HEK293 (cell line): Measurements from ENCODE around the gene DOCK9.

ENCODE experiments used
- CTCF ChIA-PET: fragments of 350-600 bp; formaldehyde crosslinking; extraction: SDS; loops from one replicate; lab custom pipeline; 2021; ENCODE audit warnings: antibody characterized with exemption; lab: Yijun Ruan, JAX
- POLR2A ChIA-PET: fragments of 300-600 bp; formaldehyde crosslinking; extraction: SDS; loops from one replicate; lab custom pipeline; 2020; ENCODE audit warnings: antibody characterized with exemption, inconsistent platforms; lab: Yijun Ruan, JAX
- H3K27ac ChIP-seq: fragments of 200-500 bp; sonication (Bioruptor generic); 2 replicates; pipeline ENCODE4 v1.5.1; 2014; ENCODE audit warnings: low read depth, low read length, control low read depth, inconsistent platforms; ENCODE audit errors: extremely low read depth
- H3K36me3 ChIP-seq, 2 experiments: fragments of 200-500 bp in 1 of 2; sonication (Bioruptor generic) in 1 of 2; 1 replicate in 1 of 2; 2 replicates in 1 of 2; pipeline ENCODE4 v1.5.1; 2014 to 2017; ENCODE audit warnings: inconsistent platforms in 2 of 2, low read length in 2 of 2; ENCODE audit not compliant: control insufficient read depth in 2 of 2, insufficient read depth in 1 of 2
- H3K4me1 ChIP-seq: fragments of 200-500 bp; sonication (Bioruptor generic); 2 replicates; pipeline ENCODE4 v1.5.1; 2014; ENCODE audit warnings: mild to moderate bottlenecking, low read length, inconsistent platforms; ENCODE audit not compliant: control insufficient read depth, insufficient read depth
- H3K4me3 ChIP-seq: 2 replicates; pipeline ENCODE4 v1.5.1; 2011; ENCODE audit warnings: low read depth, mild to moderate bottlenecking, control low read depth, low read length, moderate library complexity
- H3K9me3 ChIP-seq: fragments of 200-500 bp; sonication (Bioruptor generic); 2 replicates; pipeline ENCODE4 v1.5.1; 2014; ENCODE audit warnings: low read depth, low read length, inconsistent platforms; ENCODE audit not compliant: control insufficient read depth, insufficient read depth
- GFI1B ChIP-seq: fragments of 450-650 bp; formaldehyde crosslinking; IDR thresholded peaks from 2 replicates; pipeline ENCODE4 v1.5.1; 2016; ENCODE audit warnings: missing biosample characterization, missing genetic modification characterization
- KLF10 ChIP-seq: fragments of 450-650 bp; IDR thresholded peaks from 2 replicates; pipeline ENCODE4 v1.5.1; 2018; ENCODE audit warnings: missing biosample characterization, mild to moderate bottlenecking, missing genetic modification characterization
- KLF17 ChIP-seq: fragments of 450-650 bp; formaldehyde crosslinking; IDR thresholded peaks from 2 replicates; pipeline ENCODE4 v1.5.1; 2016; ENCODE audit warnings: missing biosample characterization, missing genetic modification characterization
- KLF7 ChIP-seq: fragments of 450-650 bp; formaldehyde crosslinking; IDR thresholded peaks from 2 replicates; pipeline ENCODE4 v1.5.1; 2016; ENCODE audit warnings: missing biosample characterization, missing genetic modification characterization, borderline replicate concordance
- KLF9 ChIP-seq: fragments of 450-650 bp; formaldehyde crosslinking; IDR thresholded peaks from 2 replicates; pipeline ENCODE4 v1.5.1; 2016; ENCODE audit warnings: missing biosample characterization, missing genetic modification characterization, low read depth
- RBAK ChIP-seq: fragments of 450-650 bp; formaldehyde crosslinking; IDR thresholded peaks from 2 replicates; pipeline ENCODE4 v1.5.1; 2016; ENCODE audit warnings: missing biosample characterization, missing genetic modification characterization
- SCRT2 ChIP-seq: fragments of 450-650 bp; formaldehyde crosslinking; IDR thresholded peaks from 2 replicates; pipeline ENCODE4 v1.5.1; 2016; ENCODE audit warnings: missing biosample characterization, missing genetic modification characterization
- ZBTB10 ChIP-seq: fragments of 450-650 bp; formaldehyde crosslinking; IDR thresholded peaks from 2 replicates; pipeline ENCODE4 v1.5.1; 2016; ENCODE audit warnings: missing biosample characterization, missing genetic modification characterization
- ZBTB17 ChIP-seq: fragments of 450-650 bp; formaldehyde crosslinking; IDR thresholded peaks from 2 replicates; pipeline ENCODE4 v1.5.1; 2016; ENCODE audit warnings: missing biosample characterization, missing genetic modification characterization
- ZBTB48 ChIP-seq: fragments of 450-650 bp; formaldehyde crosslinking; IDR thresholded peaks from 2 replicates; pipeline ENCODE4 v1.5.1; 2016; ENCODE audit warnings: missing biosample characterization, missing genetic modification characterization
- ZFP37 ChIP-seq: fragments of 450-650 bp; formaldehyde crosslinking; IDR thresholded peaks from 2 replicates; pipeline ENCODE4 v1.5.1; 2016; ENCODE audit warnings: missing biosample characterization, missing genetic modification characterization
- ZNF114 ChIP-seq: fragments of 450-650 bp; formaldehyde crosslinking; IDR thresholded peaks from 2 replicates; pipeline ENCODE4 v1.5.0; 2017; ENCODE audit warnings: missing biosample characterization, missing genetic modification characterization
- ZNF2 ChIP-seq: fragments of 450-650 bp; formaldehyde crosslinking; IDR thresholded peaks from 2 replicates; pipeline ENCODE4 v1.5.1; 2016; ENCODE audit warnings: missing biosample characterization, missing genetic modification characterization
- ZNF239 ChIP-seq: fragments of 450-650 bp; formaldehyde crosslinking; IDR thresholded peaks from 2 replicates; pipeline ENCODE4 v1.5.1; 2016; ENCODE audit warnings: missing biosample characterization, missing genetic modification characterization
- ZNF274 ChIP-seq, 2 experiments: fragments of 200-500 bp in 1 of 2; fragments of 450-650 bp in 1 of 2; sonication (Bioruptor generic) in 1 of 2; formaldehyde crosslinking in 1 of 2; IDR thresholded peaks; 2 replicates each; pipeline versions ENCODE4 v1.5.1 to v1.6.1; 2014 to 2016; ENCODE audit warnings: borderline replicate concordance in 1 of 2, inconsistent platforms in 1 of 2, low read length in 1 of 2, missing biosample characterization in 1 of 2, missing genetic modification characterization in 1 of 2
- ZNF311 ChIP-seq: fragments of 450-650 bp; formaldehyde crosslinking; IDR thresholded peaks from 2 replicates; pipeline ENCODE4 v1.5.1; 2017; ENCODE audit warnings: missing biosample characterization, missing genetic modification characterization, borderline replicate concordance
- ZNF335 ChIP-seq: fragments of 450-650 bp; formaldehyde crosslinking; conservative IDR thresholded peaks from 2 replicates; pipeline ENCODE4 v1.5.1; 2016; ENCODE audit warnings: missing biosample characterization, missing genetic modification characterization
- ZNF426 ChIP-seq: fragments of 450-650 bp; formaldehyde crosslinking; IDR thresholded peaks from 2 replicates; pipeline ENCODE4 v1.5.1; 2017; ENCODE audit warnings: missing biosample characterization, missing genetic modification characterization, mild to moderate bottlenecking, inconsistent platforms, moderate library complexity
- ZNF473 ChIP-seq: fragments of 450-650 bp; formaldehyde crosslinking; IDR thresholded peaks from 2 replicates; pipeline ENCODE4 v1.5.1; 2017; ENCODE audit warnings: missing biosample characterization, missing genetic modification characterization
- ZNF544 ChIP-seq: fragments of 450-650 bp; formaldehyde crosslinking; IDR thresholded peaks from 2 replicates; pipeline ENCODE4 v1.5.0; 2017; ENCODE audit warnings: missing biosample characterization, missing genetic modification characterization
- ZNF555 ChIP-seq: fragments of 450-650 bp; formaldehyde crosslinking; conservative IDR thresholded peaks from 2 replicates; pipeline ENCODE4 v1.5.1; 2017; ENCODE audit warnings: missing biosample characterization, mild to moderate bottlenecking, missing genetic modification characterization, inconsistent platforms
- ZNF558 ChIP-seq: fragments of 450-650 bp; formaldehyde crosslinking; IDR thresholded peaks from 2 replicates; pipeline ENCODE4 v1.5.1; 2016; ENCODE audit warnings: missing biosample characterization, missing genetic modification characterization
- ZNF600 ChIP-seq: fragments of 450-650 bp; formaldehyde crosslinking; IDR thresholded peaks from 2 replicates; pipeline ENCODE4 v1.5.1; 2016; ENCODE audit warnings: missing biosample characterization, missing genetic modification characterization
- ZNF621 ChIP-seq: fragments of 450-650 bp; formaldehyde crosslinking; IDR thresholded peaks from 2 replicates; pipeline ENCODE4 v1.5.1; 2017; ENCODE audit warnings: missing biosample characterization, missing genetic modification characterization
- ZNF623 ChIP-seq: fragments of 450-650 bp; formaldehyde crosslinking; IDR thresholded peaks from 2 replicates; pipeline ENCODE4 v1.5.1; 2016; ENCODE audit warnings: missing biosample characterization, missing genetic modification characterization
- ZNF624 ChIP-seq: fragments of 450-650 bp; formaldehyde crosslinking; IDR thresholded peaks from 2 replicates; pipeline ENCODE4 v1.5.1; 2017; ENCODE audit warnings: missing biosample characterization, missing genetic modification characterization
- ZSCAN23 ChIP-seq: fragments of 450-650 bp; formaldehyde crosslinking; IDR thresholded peaks from 2 replicates; pipeline ENCODE4 v1.5.1; 2016; ENCODE audit warnings: missing biosample characterization, missing genetic modification characterization
- ZSCAN5A ChIP-seq: fragments of 450-650 bp; formaldehyde crosslinking; IDR thresholded peaks from 2 replicates; pipeline ENCODE4 v1.5.1; 2016; ENCODE audit warnings: missing biosample characterization, missing genetic modification characterization

The DOCK9 gene

GRCh38 chr13:99004978-99005377, 27.1 kb upstream of the DOCK9 start:
- CTCF ChIA-PET: interaction anchor here (0.6 kb wide), 1 partner anchor 1975 kb away, joined by 3 read pairs; no protein-coding TSS in a partner anchor
- H3K27ac ChIP-seq: no peak overlapping the region

DNA sequence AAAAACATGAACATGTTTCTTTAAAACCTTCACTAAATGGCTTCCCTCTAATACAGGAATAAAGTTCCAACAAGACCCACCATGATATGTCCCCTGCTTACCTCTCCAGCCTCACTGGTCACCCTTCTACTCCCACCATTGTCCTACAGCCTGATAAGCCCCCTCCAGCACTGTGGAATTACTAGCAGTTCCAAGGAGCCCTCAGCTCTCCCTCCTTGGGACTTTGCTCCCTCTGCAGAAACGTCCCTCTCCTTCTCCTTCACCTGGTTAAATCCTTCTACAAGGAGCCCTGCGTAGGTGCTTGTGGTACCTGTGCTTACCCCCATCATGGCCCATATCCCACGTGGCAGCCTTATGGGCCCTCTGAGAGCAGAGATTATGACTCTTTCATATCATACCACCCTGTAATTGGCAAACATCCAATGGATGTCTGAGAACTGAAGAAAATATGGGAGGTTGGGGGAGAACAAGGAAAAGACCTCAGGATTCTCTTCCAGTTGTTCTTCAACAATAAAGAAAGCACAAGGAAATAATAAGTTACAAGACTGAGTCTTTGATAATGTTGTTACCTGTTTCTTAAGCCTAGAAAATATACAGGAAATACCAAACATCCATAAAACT, 26.1 kb upstream of the DOCK9 start:
- Histone ChIP-seq H3K4me1 (peaks cover 8% of the 10 kb centered on the region), H3K27ac (no peak overlapping the region), H3K4me3 (no peak overlapping the region), H3K9me3 (no peaks in the 10 kb centered on the region), H3K36me3 (no peaks in the 10 kb centered on the region)
- ChIA-PET POLR2A (no interaction called here), CTCF (no interaction called here)
- TF ChIP-seq KLF10 (tag by site-specific recombination): no peak
- TF ChIP-seq ZNF621: no peak
- no peak for TF ChIP-seq ZNF624 (tag by site-specific recombination)
- no peak for TF ChIP-seq ZNF2 (tag by site-specific recombination)
- no peak for TF ChIP-seq ZNF311
- TF ChIP-seq ZNF555 (tag by site-specific recombination): no peak
- TF ChIP-seq ZNF335 (tag by site-specific recombination): no peak
- TF ChIP-seq KLF9 (tag by site-specific recombination): no peak
- TF ChIP-seq SCRT2: no peak
- TF ChIP-seq KLF7 (tag by site-specific recombination): no peak
- no peak for TF ChIP-seq ZBTB17 (tag by site-specific recombination)
- TF ChIP-seq ZSCAN5A (tag by site-specific recombination): no peak
- no peak for TF ChIP-seq ZNF473
- no peak for TF ChIP-seq KLF17 (tag by site-specific recombination)

More at GRCh38 chr13:99004978-99005377, 27.1 kb upstream of the DOCK9 start:
- H3K4me1 ChIP-seq: peaks cover 8% of the 10 kb centered on the region
- TF ChIP-seq ZNF623 (no peak), RBAK (no peak), ZSCAN23 (tag by site-specific recombination) (no peak), ZFP37 (tag by site-specific recombination) (no peak), ZNF621 (no peak), ZBTB48 (no peak), GFI1B (tag by site-specific recombination) (no peak), ZNF600 (tag by site-specific recombination) (no peak), ZNF239 (tag by site-specific recombination) (no peak), ZNF558 (tag by site-specific recombination) (no peak)
- H3K9me3 ChIP-seq: no peaks in the 10 kb centered on the region
- POLR2A ChIA-PET: no interaction called here
- H3K4me3 ChIP-seq: no peak overlapping the region
- H3K36me3 ChIP-seq: no peaks in the 10 kb centered on the region

GRCh38 chr13:99003186-99003585, 25.3 kb upstream of the DOCK9 start:
- H3K4me3 ChIP-seq: no peak overlapping the region
- POLR2A ChIA-PET: no interaction called here
- CTCF ChIA-PET: interaction anchor here (1.7 kb wide), 1 partner anchor 163 kb away, joined by 3 read pairs; no protein-coding TSS in a partner anchor
- no peaks in the 10 kb centered on the region for H3K36me3 ChIP-seq
- peaks cover 8% of the 10 kb centered on the region for H3K4me1 ChIP-seq
- H3K9me3 ChIP-seq: no peaks in the 10 kb centered on the region
- no peak overlapping the region for H3K27ac ChIP-seq
- TF ChIP-seq ZNF544 (tag by site-specific recombination) (no peak), ZNF274 (IDR thresholded peaks at IDR 0.05; ENCODE audit: low read length) (no peak), ZNF274 (tag by site-specific recombination; IDR thresholded peaks at IDR 0.05; ENCODE audit: borderline replicate concordance) (no peak), ZBTB10 (tag by site-specific recombination) (no peak), ZNF114 (tag by site-specific recombination) (no peak), ZBTB17 (tag by site-specific recombination) (no peak), ZNF426 (tag by site-specific recombination) (no peak)
